ENCODE data around the gene CALHM3.

The CALHM3 gene

GRCh38 chr10:103472005-103472404, 7.0 kb downstream of the CALHM3 start:
- DNase-seq (ENCODE audit: low read depth), result no peak

GRCh38 chr10:103470761-103471653, 8.0 kb downstream of the CALHM3 start:
- no peak for DNase-seq (ENCODE audit: low read depth)

GRCh38 chr10:103469201-103469600, 9.8 kb downstream of the CALHM3 start:
- DNase-seq (ENCODE audit: low read depth), result no peak

GRCh38 chr10:103467406-103467805, 11.6 kb downstream of the CALHM3 start:
- DNase-seq (ENCODE audit: low read depth), result no peak

GRCh38 chr10:103466734-103467133, 12.3 kb downstream of the CALHM3 start:
- no peak for DNase-seq (ENCODE audit: low read depth)

- no peak for DNase-seq (ENCODE audit: low read depth)
These were observed 13.4 kb downstream of the CALHM3 start for GRCh38 chr10:103465411-103466179.

- no peak for DNase-seq (ENCODE audit: low read depth)
These were observed 15.5 kb downstream of the CALHM3 start for GRCh38 chr10:103463499-103463898.

GRCh38 chr10:103459615-103460014, 19.4 kb downstream of the CALHM3 start:
- no peak for DNase-seq (ENCODE audit: low read depth)

- DNase-seq (ENCODE audit: low read depth), result no peak
These were observed 20.3 kb downstream of the CALHM3 start, which contains the start of gene CALHM1 for GRCh38 chr10:103458720-103459119. Gene CALHM1 (minus strand): TSS chr10:103458900. CDS start chr10:103458751, 149 bp downstream.

GRCh38 chr10:103457896-103458583, 21.0 kb downstream of the CALHM3 start:
- no peak for DNase-seq (ENCODE audit: low read depth)

- DNase-seq (ENCODE audit: low read depth), result no peak
These were observed 21.8 kb downstream of the CALHM3 start for GRCh38 chr10:103457176-103457712.

GRCh38 chr10:103456074-103456660, 22.9 kb downstream of the CALHM3 start:
- DNase-seq (ENCODE audit: low read depth), result no peak

GRCh38 chr10:103455235-103455634, 23.8 kb downstream of the CALHM3 start:
- DNase-seq (ENCODE audit: low read depth), result no peak

- DNase-seq (ENCODE audit: low read depth), result no peak
These were observed 25.0 kb downstream of the CALHM3 start for GRCh38 chr10:103454026-103454425.

GRCh38 chr10:103452506-103453230, 26.4 kb downstream of the CALHM3 start:
- DNase-seq (ENCODE audit: low read depth), result no peak

GRCh38 chr10:103451831-103452505, 27.1 kb downstream of the CALHM3 start, which contains the start of gene CALHM2:
Gene CALHM2 (minus strand): TSS chr10:103452370. CDS start chr10:103449941, 2,429 bp downstream.
- peak; percentile 13 for DNase-seq (ENCODE audit: low read depth)

GRCh38 chr10:103451091-103451813, 27.8 kb downstream of the CALHM3 start:
- DNase-seq (ENCODE audit: low read depth), result peak; percentile 51

- no peak for DNase-seq (ENCODE audit: low read depth)
These were observed 28.8 kb downstream of the CALHM3 start for GRCh38 chr10:103450201-103450695.
